Fibroblast of gingiva (primary cell): ENCODE data around the gene DCST2.

Source experiments
- DNase-seq: peaks from one replicate; pipeline ENCODE4 v3.0.0-alpha.2; 2011; ENCODE audit warnings: low read depth

The DCST2 gene

GRCh38 chr1:155069551-155070157 lies 36.1 kb upstream of the DCST2 start:
- no peak for DNase-seq

GRCh38 chr1:155068599-155068998 lies 35.0 kb upstream of the DCST2 start:
- no peak for DNase-seq

- DNase-seq, result no peak
Observed at GRCh38 chr1:155066777-155067176, 33.2 kb upstream of the DCST2 start.

- no peak for DNase-seq
Observed at GRCh38 chr1:155064832-155065429, 31.4 kb upstream of the DCST2 start.

GRCh38 chr1:155064111-155064831 lies 30.7 kb upstream of the DCST2 start:
- DNase-seq, result no peak

GRCh38 chr1:155063550-155064110 lies 30.0 kb upstream of the DCST2 start, which contains the start of gene EFNA4:
Gene EFNA4 (plus strand): TSS chr1:155063740. CDS start chr1:155063824, 84 bp downstream.
- peak; percentile 71 for DNase-seq

- peak; percentile 3 for DNase-seq
Observed at GRCh38 chr1:155062702-155063411, 29.3 kb upstream of the DCST2 start.

- no peak for DNase-seq
Observed at GRCh38 chr1:155062151-155062686, 28.6 kb upstream of the DCST2 start.

GRCh38 chr1:155061381-155062150 lies 28.0 kb upstream of the DCST2 start:
- DNase-seq, result peak; percentile 53

GRCh38 chr1:155060736-155061135 lies 27.2 kb upstream of the DCST2 start:
- no peak for DNase-seq

GRCh38 chr1:155057788-155058211 lies 24.2 kb upstream of the DCST2 start:
- DNase-seq, result no peak

- no peak for DNase-seq
Observed at GRCh38 chr1:155057104-155057503, 23.5 kb upstream of the DCST2 start.

GRCh38 chr1:155053531-155054105 lies 20.0 kb upstream of the DCST2 start:
- DNase-seq, result no peak

GRCh38 chr1:155052439-155053395 lies 19.1 kb upstream of the DCST2 start:
- DNase-seq, result no peak

GRCh38 chr1:155051777-155052398 lies 18.3 kb upstream of the DCST2 start:
- DNase-seq, result no peak

GRCh38 chr1:155051342-155051776 lies 17.8 kb upstream of the DCST2 start:
- DNase-seq, result no peak

- DNase-seq, result peak; percentile 58
Observed at GRCh38 chr1:155050560-155051341, 17.2 kb upstream of the DCST2 start, which contains the start of gene ADAM15. Gene ADAM15 (plus strand): TSS chr1:155051316. CDS start chr1:155051387, 71 bp downstream.
